HG02623 (cell line): ENCODE data around the gene RHO.

Experiments used
- ATAC-seq: cut with Tn5 transposase; IDR thresholded peaks from one replicate; pipeline ENCODE4 v1.9.1; 2021; ENCODE audit warnings: moderate library complexity; ENCODE audit not compliant: unreplicated experiment

The RHO gene

GRCh38 chr3:129575233-129575996, 47.0 kb downstream of the RHO start:
- ATAC-seq, result no peak

GRCh38 chr3:129575997-129576384, 47.6 kb downstream of the RHO start:
- no peak for ATAC-seq

GRCh38 chr3:129576514-129577352, 48.3 kb downstream of the RHO start:
- no peak for ATAC-seq

GRCh38 chr3:129577366-129577765, 48.9 kb downstream of the RHO start:
- ATAC-seq, result no peak

- peak; percentile 54 for ATAC-seq
Measured at GRCh38 chr3:129577925-129578786, 49.7 kb downstream of the RHO start.

GRCh38 chr3:129579991-129580390, 51.6 kb downstream of the RHO start:
- no peak for ATAC-seq

- ATAC-seq, result no peak
Measured at GRCh38 chr3:129581623-129582022, 53.2 kb downstream of the RHO start.

GRCh38 chr3:129582799-129583198, 54.4 kb downstream of the RHO start:
- no peak for ATAC-seq

- ATAC-seq, result no peak
Measured at GRCh38 chr3:129583289-129583688, 54.9 kb downstream of the RHO start.

GRCh38 chr3:129584631-129585030, 56.2 kb downstream of the RHO start:
- ATAC-seq, result no peak
